ENCODE measurements around the gene TMEM156.

TMEM156 gene

GRCh38 chr4:38957261-38957815, 74.9 kb downstream of the TMEM156 start:
- no peaks in the 10 kb centered on the region for H3K79me2 ChIP-seq (ENCODE audit: insufficient read depth, low read length)
- no peak overlapping the region for H3K4me3 ChIP-seq (ENCODE audit: low read depth in 1 of 2, low read length in 2 of 2)
- H3K4me1 ChIP-seq (ENCODE audit: insufficient read depth, low read length): no peaks in the 10 kb centered on the region
- H3K9ac ChIP-seq (ENCODE audit: low read depth, low read length): no peak overlapping the region
- no peak overlapping the region for H3K4me2 ChIP-seq (ENCODE audit: insufficient read depth, low read length)
- H3K27ac ChIP-seq (ENCODE audit: low read length): no peak overlapping the region
- ATAC-seq (ENCODE audit: insufficient read depth, low read depth) (no peak), DNase-seq (no peak)
- H2AFZ ChIP-seq (ENCODE audit: low read depth, low read length): no peak overlapping the region
- no peaks in the 10 kb centered on the region for H3K36me3 ChIP-seq (ENCODE audit: insufficient read depth, low read length)
- H3K27me3 ChIP-seq (ENCODE audit: insufficient read depth, low read length, poor library complexity): no peaks in the 10 kb centered on the region
- H4K20me1 ChIP-seq (ENCODE audit: insufficient read depth, low read length): no peaks in the 10 kb centered on the region
- no peaks in the 10 kb centered on the region for H3K9me3 ChIP-seq (ENCODE audit: insufficient read depth, low read length, severe bottlenecking)
- TF ChIP-seq, protein P1, sequence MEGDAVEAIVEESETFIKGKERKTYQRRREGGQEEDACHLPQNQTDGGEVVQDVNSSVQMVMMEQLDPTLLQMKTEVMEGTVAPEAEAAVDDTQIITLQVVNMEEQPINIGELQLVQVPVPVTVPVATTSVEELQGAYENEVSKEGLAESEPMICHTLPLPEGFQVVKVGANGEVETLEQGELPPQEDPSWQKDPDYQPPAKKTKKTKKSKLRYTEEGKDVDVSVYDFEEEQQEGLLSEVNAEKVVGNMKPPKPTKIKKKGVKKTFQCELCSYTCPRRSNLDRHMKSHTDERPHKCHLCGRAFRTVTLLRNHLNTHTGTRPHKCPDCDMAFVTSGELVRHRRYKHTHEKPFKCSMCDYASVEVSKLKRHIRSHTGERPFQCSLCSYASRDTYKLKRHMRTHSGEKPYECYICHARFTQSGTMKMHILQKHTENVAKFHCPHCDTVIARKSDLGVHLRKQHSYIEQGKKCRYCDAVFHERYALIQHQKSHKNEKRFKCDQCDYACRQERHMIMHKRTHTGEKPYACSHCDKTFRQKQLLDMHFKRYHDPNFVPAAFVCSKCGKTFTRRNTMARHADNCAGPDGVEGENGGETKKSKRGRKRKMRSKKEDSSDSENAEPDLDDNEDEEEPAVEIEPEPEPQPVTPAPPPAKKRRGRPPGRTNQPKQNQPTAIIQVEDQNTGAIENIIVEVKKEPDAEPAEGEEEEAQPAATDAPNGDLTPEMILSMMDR (IDR thresholded peaks at IDR 0.05; ENCODE audit: borderline replicate concordance, extremely low read depth, low read length, poor library complexity, severe bottlenecking): no peak
- TF ChIP-seq EZH2 (IDR thresholded peaks at IDR 0.05; ENCODE audit: borderline replicate concordance, low read depth, low read length, severe bottlenecking): no peak

- Histone ChIP-seq H3K79me2 (ENCODE audit: insufficient read depth, low read length) (no peaks in the 10 kb centered on the region), H4K20me1 (ENCODE audit: insufficient read depth, low read length) (no peaks in the 10 kb centered on the region), H3K9ac (ENCODE audit: low read depth, low read length) (no peak overlapping the region), H3K4me2 (ENCODE audit: insufficient read depth, low read length) (no peak overlapping the region), H3K27ac (ENCODE audit: low read length) (no peak overlapping the region), H3K4me3 (ENCODE audit: low read depth in 1 of 2, low read length in 2 of 2) (no peak overlapping the region), H3K36me3 (ENCODE audit: insufficient read depth, low read length) (no peaks in the 10 kb centered on the region), H3K9me3 (ENCODE audit: insufficient read depth, low read length, severe bottlenecking) (no peaks in the 10 kb centered on the region), H2AFZ (ENCODE audit: low read depth, low read length) (no peak overlapping the region), H3K27me3 (ENCODE audit: insufficient read depth, low read length, poor library complexity) (no peaks in the 10 kb centered on the region), H3K4me1 (ENCODE audit: insufficient read depth, low read length) (no peaks in the 10 kb centered on the region)
- ATAC-seq (ENCODE audit: insufficient read depth, low read depth) (no peak), DNase-seq (no peak)
- TF ChIP-seq, protein P1 (IDR thresholded peaks at IDR 0.05; ENCODE audit: borderline replicate concordance, extremely low read depth, low read length, poor library complexity, severe bottlenecking): no peak
- TF ChIP-seq EZH2 (IDR thresholded peaks at IDR 0.05; ENCODE audit: borderline replicate concordance, low read depth, low read length, severe bottlenecking): no peak
Measured at GRCh38 chr4:38955957-38956356, 76.3 kb downstream of the TMEM156 start.

DNA sequence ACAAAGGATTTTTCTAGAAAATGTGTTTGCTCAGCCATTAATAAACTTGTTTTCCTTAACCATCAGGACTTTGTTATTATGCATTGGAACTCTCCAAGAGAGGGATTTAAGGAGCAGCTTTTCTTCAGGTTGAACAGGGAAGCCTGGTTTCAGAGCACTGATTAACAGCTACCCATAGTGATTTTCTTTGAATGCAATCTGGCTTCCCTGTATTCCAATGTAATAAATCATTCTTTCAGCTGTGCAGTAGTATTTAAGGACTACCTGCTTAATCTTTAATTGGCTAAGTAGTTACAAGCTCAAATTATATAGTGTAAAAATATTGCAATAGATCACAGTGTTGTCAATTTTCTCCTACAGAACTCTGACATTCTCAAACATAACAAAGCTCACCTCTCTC, 77.5 kb downstream of the TMEM156 start:
- Histone ChIP-seq H3K4me2 (ENCODE audit: insufficient read depth, low read length) (no peak overlapping the region), H3K4me3 (ENCODE audit: low read depth in 1 of 2, low read length in 2 of 2) (no peak overlapping the region)
- TF ChIP-seq, protein P1 (IDR thresholded peaks at IDR 0.05; ENCODE audit: borderline replicate concordance, extremely low read depth, low read length, poor library complexity, severe bottlenecking): no peak
- TF ChIP-seq EZH2 (IDR thresholded peaks at IDR 0.05; ENCODE audit: borderline replicate concordance, low read depth, low read length, severe bottlenecking): no peak

GRCh38 chr4:38952017-38952416, 80.2 kb downstream of the TMEM156 start:
- no peak overlapping the region for H2AFZ ChIP-seq (ENCODE audit: low read depth, low read length)
- H3K27me3 ChIP-seq (ENCODE audit: insufficient read depth, low read length, poor library complexity): no peaks in the 10 kb centered on the region
- H3K9ac ChIP-seq (ENCODE audit: low read depth, low read length): no peak overlapping the region
- TF ChIP-seq, protein P1 (IDR thresholded peaks at IDR 0.05; ENCODE audit: borderline replicate concordance, extremely low read depth, low read length, poor library complexity, severe bottlenecking): no peak
- no peak for TF ChIP-seq EZH2 (IDR thresholded peaks at IDR 0.05; ENCODE audit: borderline replicate concordance, low read depth, low read length, severe bottlenecking)
- ATAC-seq (ENCODE audit: insufficient read depth, low read depth) (no peak), DNase-seq (no peak)
- H4K20me1 ChIP-seq (ENCODE audit: insufficient read depth, low read length): no peaks in the 10 kb centered on the region
- no peaks in the 10 kb centered on the region for H3K36me3 ChIP-seq (ENCODE audit: insufficient read depth, low read length)
- H3K4me3 ChIP-seq (ENCODE audit: low read depth in 1 of 2, low read length in 2 of 2): no peak overlapping the region
- no peak overlapping the region for H3K4me2 ChIP-seq (ENCODE audit: insufficient read depth, low read length)
- H3K4me1 ChIP-seq (ENCODE audit: insufficient read depth, low read length): no peaks in the 10 kb centered on the region
- no peak overlapping the region for H3K27ac ChIP-seq (ENCODE audit: low read length)
- H3K79me2 ChIP-seq (ENCODE audit: insufficient read depth, low read length): no peaks in the 10 kb centered on the region
- H3K9me3 ChIP-seq (ENCODE audit: insufficient read depth, low read length, severe bottlenecking): no peaks in the 10 kb centered on the region

More for the DNA sequence above, 77.5 kb downstream of the TMEM156 start:
- Histone ChIP-seq H3K79me2 (ENCODE audit: insufficient read depth, low read length) (no peaks in the 10 kb centered on the region), H3K36me3 (ENCODE audit: insufficient read depth, low read length) (no peaks in the 10 kb centered on the region), H3K9me3 (ENCODE audit: insufficient read depth, low read length, severe bottlenecking) (no peaks in the 10 kb centered on the region), H2AFZ (ENCODE audit: low read depth, low read length) (no peak overlapping the region), H3K4me1 (ENCODE audit: insufficient read depth, low read length) (no peaks in the 10 kb centered on the region), H3K27ac (ENCODE audit: low read length) (no peak overlapping the region), H4K20me1 (ENCODE audit: insufficient read depth, low read length) (no peaks in the 10 kb centered on the region), H3K9ac (ENCODE audit: low read depth, low read length) (no peak overlapping the region), H3K27me3 (ENCODE audit: insufficient read depth, low read length, poor library complexity) (no peaks in the 10 kb centered on the region)
- no peak for DNase-seq
- no peak for ATAC-seq (ENCODE audit: insufficient read depth, low read depth)
